NCI-H2227 treated with DMSO at 0.1 percent for 48 hours (cell line): ENCODE measurements around the gene CD300LG.
"Not testable (repeated sequence)": the region's sequence is repeated elsewhere in the genome, so short reads cannot be mapped to it uniquely, and the experiment has no call there.

ENCODE experiments used
- DNase-seq: peaks from one replicate; lab custom pipeline; 2025; lab: John Stamatoyannopoulos, UW

Gene CD300LG

GRCh38 chr17:43846963-43847371 lies at the start of gene CD300LG:
TSS of gene CD300LG (plus strand) at chr17:43847176. CDS start at chr17:43847217, 41 bp downstream.
- DNase-seq, result no peak

- DNase-seq, result not testable (repeated sequence)
These were observed 49.0 kb upstream of the CD300LG start for GRCh38 chr17:43798024-43798423.

GRCh38 chr17:43799047-43799446 lies 47.9 kb upstream of the CD300LG start:
- no peak for DNase-seq

GRCh38 chr17:43800736-43801135 lies 46.2 kb upstream of the CD300LG start:
- DNase-seq, result no peak

GRCh38 chr17:43801844-43802243 lies 45.1 kb upstream of the CD300LG start:
- DNase-seq, result no peak

GRCh38 chr17:43803758-43804157 lies 43.2 kb upstream of the CD300LG start:
- DNase-seq, result no peak

- no peak for DNase-seq
These were observed 41.9 kb upstream of the CD300LG start for GRCh38 chr17:43805117-43805516.

GRCh38 chr17:43808076-43808475 lies 38.9 kb upstream of the CD300LG start:
- no peak for DNase-seq

- DNase-seq, result no peak
These were observed 37.9 kb upstream of the CD300LG start for GRCh38 chr17:43809121-43809520.

- DNase-seq, result no peak
These were observed 36.7 kb upstream of the CD300LG start for GRCh38 chr17:43810226-43810715.

- DNase-seq, result no peak
These were observed 36.2 kb upstream of the CD300LG start for GRCh38 chr17:43810823-43811222.

GRCh38 chr17:43812396-43813265 lies 34.3 kb upstream of the CD300LG start:
- no peak for DNase-seq

GRCh38 chr17:43813386-43813785 lies 33.6 kb upstream of the CD300LG start:
- no peak for DNase-seq

- no peak for DNase-seq
These were observed 33.0 kb upstream of the CD300LG start for GRCh38 chr17:43814026-43814425.

- no peak for DNase-seq
These were observed 32.3 kb upstream of the CD300LG start for GRCh38 chr17:43814714-43815113.

GRCh38 chr17:43816336-43817320 lies 30.3 kb upstream of the CD300LG start:
- no peak for DNase-seq

GRCh38 chr17:43817826-43818225 lies 29.1 kb upstream of the CD300LG start:
- no peak for DNase-seq

GRCh38 chr17:43818966-43819365 lies 28.0 kb upstream of the CD300LG start:
- no peak for DNase-seq

GRCh38 chr17:43820759-43821158 lies 26.2 kb upstream of the CD300LG start:
- DNase-seq, result no peak

GRCh38 chr17:43822570-43823190 lies 24.3 kb upstream of the CD300LG start:
- DNase-seq, result no peak

GRCh38 chr17:43823350-43824084 lies 23.5 kb upstream of the CD300LG start:
- no peak for DNase-seq
